Activated T-cell treated with anti-CD3 and anti-CD28 coated beads for 24 hours (primary cell): ENCODE results near the gene PRRT1.
A peak's percentile ranks its signal among the peaks of the same experiment; 100 is the strongest.
"Not testable (repeated sequence)": the region's sequence is repeated elsewhere in the genome, so short reads cannot be mapped to it uniquely, and the experiment has no call there.

ENCODE experiments used
- DNase-seq: peaks from one replicate; pipeline ENCODE4 v3.0.0-alpha.2; 2020; ENCODE audit warnings: low read depth

The PRRT1 gene

GRCh38 chr6:32151863-32152768 is at the start of gene PRRT1:
PRRT1 (minus strand) TSS chr6:32151939; CDS start chr6:32151827, 112 bp downstream.
- no peak for DNase-seq

DNA sequence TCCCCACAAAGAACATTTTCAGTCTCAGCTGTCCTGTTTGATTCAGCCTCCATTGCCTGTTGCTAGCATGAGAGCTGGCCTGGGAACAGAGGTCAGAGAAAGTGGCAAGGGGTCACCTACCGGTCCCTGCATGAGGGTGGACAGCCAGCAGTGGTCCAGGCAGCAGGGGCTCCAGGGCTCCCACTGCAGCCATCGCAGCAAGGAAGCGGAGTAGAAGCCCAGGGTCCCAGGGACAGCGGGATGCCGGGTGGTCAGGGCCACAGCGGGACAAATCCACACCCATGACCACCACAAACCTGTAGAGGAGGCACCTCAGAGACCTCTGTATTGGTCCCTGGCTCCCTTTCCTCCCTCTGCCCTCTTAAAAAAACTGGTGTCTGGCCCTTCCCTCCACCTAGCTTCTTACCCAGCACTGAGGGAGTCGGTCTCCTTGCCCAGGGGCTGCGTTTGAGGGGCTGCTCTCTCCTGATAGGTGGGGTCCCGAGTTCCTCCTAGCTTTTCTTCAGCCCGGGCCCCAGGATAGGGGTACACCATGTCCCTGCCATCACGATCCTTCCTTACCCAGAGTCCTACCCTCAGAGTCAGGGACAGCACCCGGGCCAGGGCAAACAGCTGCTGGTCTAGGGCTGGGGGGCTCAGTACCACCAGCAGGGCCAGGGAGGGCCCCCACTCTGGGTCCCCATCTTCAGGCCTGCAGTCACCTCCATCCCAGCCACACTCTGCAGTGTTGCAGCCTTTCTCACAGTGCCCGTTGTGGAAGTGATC is 49.2 kb upstream of the PRRT1 start:
- DNase-seq = no peak

DNA sequence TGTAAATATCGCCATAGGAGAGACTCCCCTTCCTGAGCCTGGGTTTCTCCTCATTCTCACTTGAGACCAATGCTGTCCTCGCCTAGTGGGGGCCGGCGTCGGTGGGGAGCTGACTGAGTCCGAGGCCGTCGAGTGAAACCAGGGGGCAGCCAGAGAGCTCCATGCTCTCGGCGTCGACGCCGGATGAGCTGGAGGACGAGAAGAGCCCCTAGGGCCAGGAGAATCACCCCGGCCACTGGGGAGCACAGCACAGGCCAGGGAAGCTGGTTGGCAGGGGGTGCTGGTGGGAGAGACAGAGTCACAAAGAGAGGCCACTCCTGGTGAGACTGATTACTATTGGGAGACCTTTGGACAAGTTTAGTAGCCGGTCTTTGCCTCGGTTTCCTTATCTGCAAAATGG is 47.1 kb upstream of the PRRT1 start:
- no peak for DNase-seq

DNA sequence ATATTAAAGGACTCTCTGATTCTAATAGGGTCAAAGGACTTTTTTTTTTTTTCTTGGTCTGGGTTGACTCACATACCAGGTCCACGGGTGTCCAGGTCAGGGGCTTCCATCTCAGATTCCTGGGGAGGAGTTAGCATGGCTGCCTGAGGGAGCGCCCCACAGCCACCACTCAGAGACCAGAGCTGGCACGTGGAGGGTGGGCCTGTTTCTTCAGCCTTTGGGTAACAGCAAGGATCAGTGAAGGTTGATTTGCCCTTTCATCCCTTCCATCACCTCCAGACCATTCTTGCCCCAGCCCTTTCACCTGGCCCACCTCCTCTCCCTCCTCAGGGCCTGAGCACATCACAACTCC is 46.6 kb upstream of the PRRT1 start:
- no peak for DNase-seq

GRCh38 chr6:32196682-32197616 is 45.2 kb upstream of the PRRT1 start:
- DNase-seq = no peak

DNA sequence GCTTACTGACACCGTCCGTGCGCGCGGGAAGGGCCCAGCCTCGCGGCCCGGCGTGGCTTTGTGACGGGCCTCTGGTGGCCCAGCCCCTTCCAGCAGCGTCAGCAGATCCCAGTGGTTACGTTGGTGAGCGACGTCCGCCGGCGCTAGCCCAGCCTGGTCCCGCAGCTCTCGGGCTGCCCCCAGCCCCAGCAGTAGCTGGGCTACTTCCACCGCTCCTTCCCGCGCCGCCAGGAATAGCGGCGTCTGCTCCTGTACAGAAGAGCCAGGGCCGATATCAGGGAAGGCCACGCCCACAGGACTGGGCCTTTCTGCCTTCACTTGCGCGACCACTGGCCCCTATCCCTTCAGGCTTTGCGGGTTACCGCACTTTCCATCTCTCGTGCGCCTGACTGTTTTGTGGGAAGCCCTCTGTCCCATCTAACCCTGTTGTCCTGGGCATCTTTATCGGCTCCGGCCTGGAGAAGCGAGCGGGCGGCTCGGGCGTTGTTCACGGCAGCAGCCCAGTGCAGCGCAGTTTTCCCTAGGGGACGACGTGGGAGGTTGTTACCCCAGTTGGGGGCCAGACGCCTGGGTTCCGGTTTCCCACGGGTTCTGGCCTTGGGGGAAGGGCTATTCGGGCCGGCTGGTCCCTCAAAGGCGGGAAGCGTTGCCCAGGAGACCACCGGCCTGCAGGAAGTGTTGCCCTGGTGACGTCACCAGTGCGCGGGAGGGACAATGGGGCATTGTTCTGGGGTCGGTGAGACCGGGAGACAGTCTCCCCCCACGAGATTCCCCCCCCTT is 44.4 kb upstream of the PRRT1 start:
- peak; percentile 53 for DNase-seq

DNA sequence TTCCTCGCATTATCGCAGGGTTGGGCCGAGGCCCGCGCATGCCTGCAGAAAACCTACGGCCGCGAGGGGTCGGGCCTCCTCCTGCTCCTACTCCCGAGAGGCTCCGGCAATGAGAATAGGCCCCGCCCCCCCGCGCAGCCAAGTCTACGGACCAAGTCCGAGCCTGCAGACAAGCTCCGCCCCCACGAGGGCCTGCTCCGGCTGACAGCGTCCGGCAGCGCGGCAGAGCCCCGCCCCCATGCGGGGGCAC is 43.8 kb upstream of the PRRT1 start:
- peak; percentile 100 for DNase-seq

DNA sequence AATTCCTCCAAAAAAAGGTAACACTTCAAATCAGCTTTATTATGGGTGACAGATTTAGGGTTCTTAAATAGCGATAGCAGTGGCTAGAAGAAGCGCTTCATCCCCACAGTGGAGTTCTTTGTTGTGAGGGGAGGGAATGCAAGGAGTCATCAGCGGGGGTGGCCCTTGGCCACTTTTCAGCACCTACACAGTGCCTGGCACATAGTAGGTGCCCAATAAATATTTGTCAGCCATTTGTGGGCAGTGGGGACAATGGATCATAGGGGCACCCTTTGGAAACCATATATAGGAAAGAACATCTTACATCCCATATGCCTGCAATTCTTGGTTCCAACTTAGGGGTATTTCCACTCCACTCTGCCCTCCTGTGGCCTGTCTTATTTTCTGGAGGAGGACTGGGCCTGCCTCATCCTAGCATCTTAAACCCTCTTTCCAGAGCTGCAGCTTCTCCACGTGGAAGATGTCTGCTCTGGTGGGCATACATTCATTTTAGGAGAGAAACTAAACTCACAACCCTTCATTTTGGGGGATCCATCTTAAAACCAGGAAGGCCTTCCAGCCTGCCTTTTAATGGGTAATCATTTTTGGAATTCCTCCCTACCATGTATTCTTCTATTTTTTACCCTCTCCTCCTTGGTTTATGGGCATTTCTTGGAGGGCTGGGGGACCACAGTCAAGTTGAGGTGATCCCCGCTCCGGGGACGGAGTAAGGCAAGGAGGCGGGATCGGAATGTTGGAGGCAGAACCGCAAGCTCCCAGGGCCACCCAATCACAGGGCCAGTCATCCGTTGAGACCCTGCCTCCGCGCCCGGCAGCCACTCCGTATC is 43.3 kb upstream of the PRRT1 start:
- DNase-seq = no peak

- DNase-seq = no peak
Measured at GRCh38 chr6:32194388-32194787, 42.6 kb upstream of the PRRT1 start.

GRCh38 chr6:32193096-32193495 is 41.4 kb upstream of the PRRT1 start:
- not testable (repeated sequence) for DNase-seq

DNA sequence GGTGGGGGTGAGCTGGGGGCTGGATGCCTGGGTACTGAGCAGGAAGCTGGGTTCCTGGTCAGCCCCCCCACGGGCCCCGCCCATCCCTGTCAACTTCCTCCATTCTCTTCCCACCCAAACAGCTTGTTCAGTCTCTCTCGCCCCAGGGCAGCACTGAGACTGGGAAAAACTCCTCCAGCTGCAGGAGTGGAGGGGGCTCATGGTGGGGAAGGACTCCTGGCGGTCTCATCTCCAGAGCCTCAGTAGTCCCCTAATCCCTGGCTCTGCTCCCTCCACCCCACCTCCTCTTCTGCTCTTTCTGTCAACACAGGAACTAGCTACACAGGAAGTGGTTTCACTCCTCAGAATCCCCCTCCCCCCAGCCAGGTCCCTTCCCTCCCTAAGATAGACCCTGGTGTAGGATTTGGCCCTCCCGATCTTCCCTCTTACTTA is 40.9 kb upstream of the PRRT1 start, which contains the start of gene GPSM3:
Gene GPSM3 (minus strand): TSS at position 36 of the 432 bp plus-strand sequence. CDS start 130 bp downstream, outside the sequence.
- DNase-seq = peak; percentile 41

DNA sequence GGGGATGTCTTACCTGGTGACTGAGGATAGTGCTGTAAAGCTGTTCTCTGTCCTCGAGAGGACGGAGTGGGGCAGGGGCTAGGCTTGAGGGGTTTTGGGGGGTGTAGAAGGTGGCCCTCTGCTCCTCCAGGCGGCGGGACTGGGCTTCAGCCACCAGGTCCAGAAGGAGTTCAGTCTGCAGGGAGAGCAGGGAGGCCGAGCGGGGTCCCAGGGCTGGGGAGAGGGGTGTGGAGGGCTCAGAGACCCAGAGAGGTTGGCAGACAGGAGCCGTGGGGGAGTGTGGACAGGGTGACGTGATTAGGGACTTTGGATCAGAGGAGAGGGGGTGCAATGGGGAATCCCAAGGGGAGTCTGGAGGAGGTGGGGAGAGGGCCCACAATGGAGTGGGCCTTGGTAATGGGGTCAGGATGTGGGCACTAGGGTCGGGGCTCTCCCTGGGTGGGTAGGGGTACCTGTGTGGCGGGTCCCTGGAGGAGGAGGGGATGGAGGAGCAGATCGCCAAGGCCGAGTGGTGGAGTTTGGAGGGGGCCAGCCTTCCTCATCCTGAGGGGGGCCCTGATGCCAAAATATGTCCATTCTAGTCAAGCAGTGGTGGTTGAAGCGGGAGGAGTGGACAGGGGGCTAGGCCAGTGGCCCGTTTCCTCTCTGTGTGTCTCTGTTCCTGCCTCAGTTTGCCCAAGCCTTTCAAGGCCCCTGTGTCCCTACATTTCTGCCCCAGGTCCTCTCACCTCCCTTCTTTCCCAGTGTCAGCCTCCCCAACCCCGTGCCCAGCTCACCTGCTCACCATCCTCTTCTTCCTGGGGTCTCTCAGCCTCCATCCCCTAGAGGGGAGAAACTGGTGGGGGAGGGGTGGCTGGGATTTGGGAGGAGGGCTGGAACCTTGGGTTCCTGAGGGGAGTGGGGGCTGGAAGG is 40.2 kb upstream of the PRRT1 start:
- DNase-seq = no peak

DNA sequence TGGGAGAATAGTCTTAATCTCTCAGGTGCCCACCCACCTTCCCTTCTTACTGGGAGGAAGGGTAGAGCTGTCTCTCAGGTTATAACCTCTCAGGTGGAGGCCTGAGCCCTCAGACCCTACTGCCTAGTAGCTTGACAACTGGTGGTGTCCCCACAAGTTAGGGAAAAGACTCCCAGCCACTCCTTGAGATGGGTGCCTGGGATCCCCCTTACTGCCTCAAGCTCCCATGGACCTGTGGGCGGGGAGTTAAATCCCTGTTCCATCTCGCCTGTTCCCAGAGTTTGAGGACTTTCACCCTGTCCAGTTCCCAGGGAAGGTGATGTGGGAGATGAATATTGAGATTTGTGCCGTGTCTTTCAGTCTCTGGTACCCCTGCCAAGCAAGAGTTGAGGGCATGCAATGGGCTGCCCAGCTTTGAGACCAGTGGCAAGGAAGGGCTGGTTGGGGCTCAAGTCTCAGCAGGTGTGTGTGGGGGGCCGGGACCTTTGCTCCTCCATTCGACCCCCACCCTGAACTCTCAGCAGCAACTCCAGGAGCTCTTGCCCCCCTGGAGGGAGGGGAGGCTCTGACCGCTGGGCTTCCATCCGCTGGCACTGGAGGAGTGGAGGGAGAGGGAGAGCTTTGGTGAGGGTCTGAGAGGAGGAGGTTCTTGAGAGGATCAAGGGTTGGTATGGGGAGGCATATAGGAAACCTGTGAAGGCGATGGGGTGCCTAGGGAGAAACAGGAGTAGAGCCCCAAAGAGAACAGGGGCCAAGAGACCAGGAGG is 39.4 kb upstream of the PRRT1 start:
- DNase-seq = no peak

- peak; percentile 79 for DNase-seq
Measured at GRCh38 chr6:32190054-32190851, 38.5 kb upstream of the PRRT1 start, which contains the start of gene PBX2. PBX2 (minus strand) TSS chr6:32190202; CDS start chr6:32189915, 287 bp downstream.

- no peak for DNase-seq
Measured at GRCh38 chr6:32189742-32190053, 38.0 kb upstream of the PRRT1 start.

- DNase-seq = no peak
Measured at GRCh38 chr6:32189069-32189741, 37.5 kb upstream of the PRRT1 start.

DNA sequence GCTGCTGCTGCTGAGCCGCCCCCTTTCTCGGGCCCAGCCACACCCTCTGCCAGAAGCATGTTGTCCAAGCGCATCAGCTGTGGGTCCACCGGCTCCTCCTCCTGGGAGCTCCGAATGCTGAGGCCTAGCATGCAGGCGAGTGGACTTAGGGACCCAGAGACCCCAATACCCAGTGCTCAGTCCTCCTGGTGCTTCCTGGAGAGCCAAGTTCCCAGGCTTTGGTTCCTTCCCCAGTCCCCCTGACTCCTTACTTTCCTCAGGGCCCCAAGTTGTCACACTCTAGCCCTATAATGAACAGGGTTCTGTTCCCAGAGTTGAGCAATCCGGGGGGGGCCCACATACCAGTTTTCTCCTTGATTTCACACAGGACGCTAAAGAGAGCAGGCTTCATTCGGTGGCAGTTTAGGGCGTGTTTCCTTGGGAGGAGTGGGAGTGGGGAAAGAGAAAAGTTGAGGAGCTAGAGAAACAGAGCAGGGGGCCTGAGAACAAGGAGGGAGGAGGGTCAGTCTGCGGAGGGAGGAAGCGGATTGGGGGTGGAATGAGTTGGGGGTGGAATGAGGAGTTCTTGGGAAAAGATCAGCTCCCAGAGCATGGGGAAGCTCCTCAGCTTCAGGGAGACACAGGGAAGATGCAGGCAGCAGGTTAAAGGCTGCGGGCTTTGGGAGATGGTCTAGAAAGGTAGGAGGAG is 36.8 kb upstream of the PRRT1 start:
- no peak for DNase-seq
